Stimulated activated CD4-positive, alpha-beta T cell treated with anti-CD3 and anti-CD28 coated beads, Interleukin-2, amount 100 ng/mL, for 48 hours (primary cell): ENCODE measurements around the gene ZCCHC3.
A peak's percentile ranks its signal among the peaks of the same experiment; 100 is the strongest.
"Not testable (repeated sequence)": the region's sequence is repeated elsewhere in the genome, so short reads cannot be mapped to it uniquely, and the experiment has no call there.

Experiments used
- DNase-seq, 2 donors: peaks; one replicate each; pipeline ENCODE4 v3.0.0-alpha.2; 2020

ZCCHC3 gene

DNA sequence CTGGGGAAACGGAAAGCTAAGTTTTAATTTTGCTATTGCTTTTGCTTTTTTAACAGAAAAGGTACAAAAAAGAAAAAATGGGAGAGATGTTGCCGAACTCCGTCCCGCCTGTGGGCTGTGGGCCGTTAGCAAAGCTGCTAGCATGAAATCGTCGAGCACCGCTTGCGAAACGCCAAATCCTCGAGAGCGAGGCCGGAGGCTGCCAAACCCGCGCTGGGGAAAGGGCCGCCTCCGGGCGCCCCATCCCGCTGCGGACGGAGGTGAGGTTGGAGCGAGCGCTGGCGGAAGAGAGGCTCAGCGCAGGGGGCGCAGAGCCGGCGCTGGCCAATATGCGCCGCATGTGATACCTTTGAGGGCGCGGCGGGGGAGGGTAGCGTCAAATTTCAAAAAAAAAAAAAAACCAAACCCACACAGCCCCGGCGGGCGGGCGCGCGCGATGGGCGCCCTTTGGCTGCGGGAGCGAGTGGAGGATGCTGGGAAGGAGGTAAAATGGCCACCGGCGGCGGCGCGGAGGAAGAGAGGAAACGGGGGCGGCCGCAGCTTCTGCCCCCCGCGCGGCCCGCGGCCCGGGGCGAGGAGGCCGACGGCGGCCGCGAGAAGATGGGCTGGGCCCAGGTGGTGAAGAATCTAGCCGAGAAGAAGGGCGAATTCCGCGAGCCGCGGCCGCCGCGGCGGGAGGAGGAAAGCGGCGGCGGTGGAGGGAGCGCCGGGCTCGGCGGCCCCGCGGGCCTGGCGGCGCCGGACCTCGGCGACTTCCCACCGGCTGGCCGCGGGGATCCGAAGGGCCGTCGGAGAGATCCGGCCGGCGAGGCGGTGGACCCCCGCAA, at the start of gene ZCCHC3:
Gene ZCCHC3, plus strand, starts transcription at position 473 of the 827 bp plus-strand sequence. Its CDS starts 17 bp downstream, at position 490.
- peak; percentile 76 for DNase-seq

DNA sequence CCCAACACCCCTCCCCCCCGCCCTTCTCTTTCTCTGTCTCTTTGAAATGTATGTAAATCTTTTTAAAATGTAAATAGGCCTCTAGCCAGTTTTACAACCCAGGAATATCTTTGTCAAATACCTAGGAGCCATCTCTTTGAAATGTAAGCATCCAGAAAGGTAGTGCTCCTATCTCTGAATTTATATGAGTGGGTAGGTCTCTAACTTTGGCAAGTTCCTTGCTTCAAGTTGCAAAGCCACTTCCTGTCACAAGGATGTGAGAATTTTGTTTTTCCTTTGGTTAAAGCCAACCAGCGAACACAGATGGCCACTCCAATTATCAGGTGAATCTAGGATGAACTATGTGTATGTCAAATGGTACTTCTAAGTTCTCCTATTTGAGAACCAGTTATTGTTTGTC, 46.0 kb upstream of the ZCCHC3 start:
- no peak for DNase-seq

DNA sequence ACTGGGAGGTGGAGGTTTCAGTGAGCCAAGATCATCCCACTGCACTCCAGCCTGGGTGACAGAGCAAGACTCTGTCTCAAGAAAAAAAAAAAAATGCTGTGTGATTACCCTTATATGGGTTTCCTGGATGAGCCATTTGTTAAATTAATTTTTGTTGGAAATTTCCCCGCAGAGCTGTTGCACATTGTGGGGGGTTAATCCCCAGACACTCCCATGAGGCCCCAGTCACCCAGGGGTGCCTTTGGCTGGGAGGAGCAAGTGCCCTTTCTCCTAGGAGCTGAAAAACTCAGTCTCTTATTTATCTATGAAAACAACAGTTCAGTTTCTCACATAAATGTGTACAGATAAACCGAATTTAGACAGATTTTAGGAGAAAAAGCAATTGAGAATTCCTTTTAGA, 44.6 kb upstream of the ZCCHC3 start:
- no peak for DNase-seq

GRCh38 chr20:253447-253846, 43.9 kb upstream of the ZCCHC3 start:
- DNase-seq, result not testable (repeated sequence)

- no peak for DNase-seq
Measured at GRCh38 chr20:257419-257818, 40.0 kb upstream of the ZCCHC3 start, which contains the start of gene DEFB132. Gene DEFB132 (plus strand): TSS chr20:257724. CDS start chr20:257779, 55 bp downstream.

- DNase-seq, result no peak
Measured at GRCh38 chr20:258269-258858, 39.0 kb upstream of the ZCCHC3 start.

- DNase-seq, result no peak
Measured at GRCh38 chr20:258963-259362, 38.4 kb upstream of the ZCCHC3 start.

DNA sequence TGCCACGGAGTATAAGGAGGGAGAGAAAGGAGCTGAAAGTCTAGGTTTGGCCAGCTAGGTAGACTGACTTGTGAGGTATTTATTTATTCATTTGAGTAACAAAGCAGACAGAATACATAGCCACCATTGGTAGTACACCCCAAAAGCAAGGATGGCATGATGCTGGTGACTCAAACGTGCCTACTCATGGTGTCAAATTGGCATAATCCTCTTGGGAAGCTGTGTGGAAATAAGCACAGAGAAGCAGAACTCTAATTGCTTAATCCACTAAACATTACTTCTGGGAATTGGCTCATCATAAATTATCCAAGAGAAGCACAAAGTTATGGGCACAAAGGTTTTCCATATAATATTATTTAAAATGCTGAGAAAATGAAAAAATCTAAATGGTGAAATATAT, 37.4 kb upstream of the ZCCHC3 start:
- DNase-seq, result no peak

GRCh38 chr20:263701-264100, 33.7 kb upstream of the ZCCHC3 start:
- no peak for DNase-seq

DNA sequence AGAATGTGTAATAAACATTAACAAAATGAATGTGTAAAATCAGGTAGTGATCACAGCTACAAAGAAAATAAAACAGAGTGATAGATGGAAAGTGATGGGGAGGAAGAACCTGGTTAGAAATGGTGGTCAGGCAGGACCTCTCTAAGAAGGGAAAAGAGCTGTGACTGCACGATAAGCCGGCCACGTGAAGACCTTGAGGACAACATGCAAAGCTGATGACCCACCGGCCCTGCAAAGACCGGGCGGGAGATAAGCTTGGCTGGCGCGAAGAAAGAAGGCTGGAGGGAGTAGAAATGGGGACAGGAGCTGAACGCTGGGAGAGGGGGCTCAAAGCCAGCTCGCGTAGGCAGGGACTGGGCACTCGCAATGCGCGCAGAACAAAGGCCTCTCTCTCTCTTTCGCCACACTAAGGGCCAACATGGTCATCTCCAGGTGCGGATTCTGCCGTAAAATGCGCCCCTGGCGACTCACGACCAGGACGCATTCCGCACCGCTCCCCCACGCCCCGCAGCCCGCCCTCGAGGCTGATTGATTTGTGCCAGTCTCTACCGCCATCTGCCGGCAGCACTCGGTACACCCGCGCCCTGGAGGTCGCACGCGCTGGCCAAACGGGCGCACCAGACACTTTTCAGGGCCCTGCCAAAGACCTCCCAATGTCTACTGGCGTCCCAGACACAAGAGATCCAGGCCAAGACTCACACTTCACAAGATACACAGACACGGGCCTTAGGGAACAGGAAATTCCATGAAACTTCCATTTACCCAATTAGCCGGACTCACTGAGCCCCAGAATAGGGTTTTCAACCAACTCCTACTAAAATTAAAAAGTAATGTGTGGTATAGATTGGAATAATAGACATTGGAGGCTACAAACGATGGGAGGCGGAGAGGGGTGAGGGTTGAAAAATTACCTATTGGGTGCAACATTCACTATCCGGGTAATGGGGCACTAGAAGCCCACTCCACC, 30.5 kb upstream of the ZCCHC3 start:
- peak; percentile 91 to 93 for DNase-seq

DNA sequence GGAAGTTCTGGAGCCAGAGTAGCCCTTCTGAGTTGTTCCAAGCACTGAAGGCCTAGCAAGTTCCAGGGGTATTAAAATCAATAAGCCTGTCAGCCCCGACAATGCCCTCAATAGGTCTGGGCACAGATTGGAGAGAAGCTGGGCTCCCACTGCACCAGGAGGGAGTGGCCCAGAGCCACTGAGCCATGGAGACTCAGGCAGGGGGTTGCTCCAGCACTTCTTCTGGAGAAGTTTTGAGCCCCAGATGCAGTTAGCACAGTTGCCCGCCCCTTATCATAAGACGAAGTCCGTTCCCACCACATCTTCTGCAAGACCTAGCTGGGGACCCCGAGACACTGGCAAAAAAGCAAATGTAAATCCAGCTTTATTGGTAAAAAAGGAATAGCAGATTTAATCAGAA, 26.9 kb upstream of the ZCCHC3 start:
- no peak for DNase-seq

DNA sequence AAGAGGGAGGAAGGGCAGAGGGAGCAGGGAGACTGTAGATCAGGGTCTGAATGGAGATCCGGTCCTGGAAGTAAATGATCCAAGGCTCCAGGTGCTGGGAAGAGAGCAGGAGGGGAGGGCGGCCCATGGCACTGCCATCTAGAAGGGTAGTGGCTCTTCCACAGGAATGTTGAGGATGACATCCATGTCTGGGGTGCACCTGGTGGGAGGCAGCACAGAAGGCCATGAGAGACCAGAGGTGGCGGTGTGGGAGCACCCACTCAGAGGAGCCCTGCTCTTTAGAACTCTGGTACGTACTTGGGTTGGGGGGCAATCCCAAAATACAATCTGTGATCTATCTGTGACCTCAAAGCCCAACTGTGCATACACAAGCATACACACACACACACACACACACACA, 26.3 kb upstream of the ZCCHC3 start:
- DNase-seq, result no peak

DNA sequence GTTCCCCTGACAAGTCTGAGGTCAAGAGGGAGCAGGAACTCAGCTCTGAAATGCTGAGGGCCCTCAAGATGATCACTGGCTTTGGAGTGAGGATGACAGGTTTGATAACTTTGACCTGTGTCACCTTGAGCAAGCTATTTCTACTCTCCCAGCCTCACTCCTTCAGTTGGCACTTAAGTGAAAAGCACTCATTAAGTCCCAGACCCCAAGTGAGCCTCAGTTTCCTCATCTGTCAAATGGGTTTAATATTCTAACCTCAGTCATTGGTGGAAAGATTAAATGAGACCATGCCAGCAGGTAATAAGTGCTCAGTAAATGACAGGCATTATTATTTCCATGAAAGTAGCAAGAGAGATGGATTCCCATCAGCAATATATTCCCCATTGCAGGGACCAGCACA, 25.8 kb upstream of the ZCCHC3 start:
- no peak for DNase-seq

GRCh38 chr20:272718-273117, 24.7 kb upstream of the ZCCHC3 start:
- DNase-seq, result no peak

DNA sequence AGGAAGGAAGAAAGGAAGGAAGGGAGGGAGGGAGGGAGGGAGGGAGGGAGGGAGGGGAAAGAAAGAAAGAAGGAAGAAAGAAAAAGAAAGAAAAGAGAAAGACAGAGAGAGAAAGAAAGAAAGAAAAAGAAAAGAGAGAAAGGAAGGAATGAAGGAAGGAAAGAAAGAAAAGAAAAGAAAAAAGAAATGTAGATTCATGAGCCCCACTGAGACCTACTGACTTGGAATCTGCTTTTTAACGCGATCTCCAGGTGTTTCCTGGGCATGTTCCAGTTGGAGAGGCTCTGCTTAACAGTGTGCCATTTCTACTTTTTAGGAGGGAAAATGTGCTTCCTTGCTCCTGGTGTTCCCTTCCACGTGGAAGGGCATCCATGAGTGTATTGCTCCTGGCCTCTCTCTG, 23.5 kb upstream of the ZCCHC3 start:
- no peak for DNase-seq

DNA sequence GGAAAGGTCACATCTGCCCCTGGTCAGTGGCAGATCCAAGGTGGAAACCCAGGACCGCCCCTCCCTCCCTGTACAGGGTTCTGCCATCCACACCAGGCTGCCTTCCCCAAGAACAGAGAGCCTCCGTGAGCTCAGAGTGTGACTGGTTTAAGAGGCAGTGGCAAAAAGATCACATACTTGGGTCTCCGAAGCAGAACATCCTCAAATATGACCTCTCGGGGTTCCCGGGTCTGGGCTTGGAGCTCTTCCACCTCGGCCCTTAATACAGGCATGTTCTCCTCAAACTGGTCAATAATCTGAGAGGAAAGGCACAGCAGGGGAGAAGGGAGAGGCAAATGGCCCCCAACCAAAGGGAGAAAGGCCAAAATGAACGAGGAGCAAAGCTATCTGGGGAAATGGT, 21.6 kb upstream of the ZCCHC3 start:
- no peak for DNase-seq

DNA sequence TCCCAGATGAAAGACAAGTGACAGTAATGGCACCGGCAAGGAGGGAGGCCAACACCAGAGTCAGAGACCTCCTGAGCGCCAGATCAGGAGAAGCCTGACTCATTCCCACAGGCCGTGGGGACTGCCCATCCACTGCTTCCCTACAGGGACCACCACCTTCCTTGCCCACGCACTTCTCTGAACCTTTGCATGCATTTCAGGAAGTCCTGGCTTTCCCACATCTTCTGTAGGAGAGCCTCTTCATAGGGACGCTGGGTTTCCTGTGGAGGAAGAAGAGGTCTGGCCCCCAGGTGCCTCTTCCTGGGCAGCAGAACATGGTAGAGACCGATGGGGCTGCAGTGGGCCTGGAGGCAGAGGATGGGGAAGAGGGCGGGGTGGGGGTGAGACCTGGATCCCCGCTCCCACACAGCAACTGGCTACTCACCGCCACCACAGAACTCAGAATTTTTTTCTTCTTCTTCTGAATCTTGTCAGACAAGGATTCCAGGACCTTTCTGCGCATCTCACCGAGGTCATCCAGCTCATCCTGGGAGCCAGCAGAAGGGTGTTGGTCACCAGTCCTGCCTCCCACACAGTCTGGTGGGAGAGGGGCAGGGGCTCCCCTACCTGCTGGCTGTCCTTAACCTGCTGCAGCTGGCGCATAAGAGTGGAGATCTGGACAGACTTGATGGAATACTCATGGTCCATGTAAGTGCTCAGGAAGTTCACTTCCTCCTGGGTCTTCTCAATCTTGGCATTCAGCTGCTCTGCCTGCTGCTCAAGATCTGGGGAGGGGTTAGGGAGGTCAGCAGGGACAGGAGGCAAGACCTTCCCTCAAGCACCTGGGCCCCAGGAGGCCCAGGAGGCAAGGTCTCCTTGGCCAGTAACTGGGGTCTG, 20.5 kb upstream of the ZCCHC3 start:
- DNase-seq, result no peak

GRCh38 chr20:277496-277781, 19.9 kb upstream of the ZCCHC3 start:
- DNase-seq, result no peak

DNA sequence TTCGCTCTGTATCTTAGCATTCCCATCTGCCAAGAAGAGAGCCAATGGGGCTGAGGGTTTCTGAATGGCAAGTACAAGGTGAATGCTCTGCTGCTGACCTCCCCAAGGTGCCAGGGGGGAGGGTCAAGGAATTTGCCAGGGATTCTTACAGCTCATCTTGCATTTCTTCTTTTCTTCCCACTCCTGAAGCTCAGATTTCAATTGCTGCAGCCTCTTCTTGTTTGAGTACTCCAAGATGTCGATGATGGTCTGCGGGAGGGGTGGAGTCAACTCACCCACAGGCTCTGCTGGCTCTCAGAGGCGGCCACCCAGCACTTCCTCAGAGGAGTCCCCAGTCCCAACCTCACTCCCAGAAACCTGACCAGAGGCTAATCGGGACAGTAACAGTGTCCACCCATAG, 19.2 kb upstream of the ZCCHC3 start:
- no peak for DNase-seq

- DNase-seq, result no peak
Measured at GRCh38 chr20:278607-279571, 18.5 kb upstream of the ZCCHC3 start.

- DNase-seq, result no peak
Measured at GRCh38 chr20:284172-284571, 13.2 kb upstream of the ZCCHC3 start.
